Caco-2 (cell line): ENCODE data around the gene LRMDA. TPM values are rescaled to one million over a fixed set of nuclear protein-coding genes. Genes with fewer than 3 reads are reported as not detected.

Experiments
- BruUV-seq: library from RNA; stranded (reverse); fragments of 400-500 nt; replicated peaks from 2 replicates; lab custom pipeline; 2021; lab: Mats Ljungman, UMichigan
- CTCF ChIA-PET: fragments of 300-600 bp; sonication (Branson Sonifier 250); formaldehyde crosslinking; loops from one replicate; lab custom pipeline; 2022; ENCODE audit warnings: antibody characterized with exemption; lab: Charles Lee
- POLR2A ChIA-PET: fragments of 300-600 bp; sonication (Branson Sonifier 250); formaldehyde crosslinking; loops from one replicate; lab custom pipeline; 2022; ENCODE audit warnings: antibody characterized with exemption; lab: Charles Lee
- DNase-seq, 2 experiments: peaks; one replicate each; pipeline versions ENCODE4 v3.0.0 to v3.0.0-alpha.2; 2020 to 2022
- H3K27me3 ChIP-seq: replicated peaks from 2 replicates; pipeline ENCODE4 v1.6.0; 2011; ENCODE audit warnings: low read length; ENCODE audit not compliant: control insufficient read depth, insufficient read depth
- H3K36me3 ChIP-seq: 2 replicates; pipeline ENCODE4 v1.5.1; 2011; ENCODE audit warnings: low read length; ENCODE audit not compliant: control insufficient read depth, insufficient read depth
- H3K4me1 ChIP-seq: fragments of 250-450 bp; sonication (Bioruptor Pico); 2 replicates; pipeline ENCODE4 v1.5.1; 2020; ENCODE audit warnings: mild to moderate bottlenecking
- H3K4me3 ChIP-seq: 2 replicates; pipeline ENCODE4 v1.5.1; 2011; ENCODE audit warnings: low read depth, mild to moderate bottlenecking, control low read depth, low read length
- H3K9me3 ChIP-seq: fragments of 250-450 bp; sonication (Bioruptor Pico); 2 replicates; pipeline ENCODE4 v1.5.1; 2020; ENCODE audit warnings: mild to moderate bottlenecking, moderate library complexity
- H3K27ac Mint-ChIP-seq: one replicate; pipeline ENCODE4 v1.8.0; 2022; ENCODE audit warnings: mixed read lengths; ENCODE audit not compliant: unreplicated experiment
- H3K27me3 Mint-ChIP-seq: one replicate; pipeline ENCODE4 v1.8.0; 2022; ENCODE audit warnings: mixed read lengths; ENCODE audit not compliant: insufficient read depth, unreplicated experiment
- H3K36me3 Mint-ChIP-seq: one replicate; pipeline ENCODE4 v1.8.0; 2022; ENCODE audit warnings: mild to moderate bottlenecking, mixed read lengths; ENCODE audit not compliant: insufficient read depth, unreplicated experiment
- H3K4me1 Mint-ChIP-seq: one replicate; pipeline ENCODE4 v1.8.0; 2022; ENCODE audit warnings: low read depth, mixed read lengths; ENCODE audit not compliant: unreplicated experiment
- H3K4me3 Mint-ChIP-seq: one replicate; pipeline ENCODE4 v1.8.0; 2022; ENCODE audit warnings: mild to moderate bottlenecking, moderate library complexity, mixed read lengths; ENCODE audit not compliant: unreplicated experiment
- H3K9me3 Mint-ChIP-seq: one replicate; pipeline ENCODE4 v1.8.0; 2022; ENCODE audit warnings: mixed read lengths; ENCODE audit not compliant: unreplicated experiment
- CTCF ChIP-seq, 2 experiments: fragments of 200-600 bp in 1 of 2; IDR thresholded peaks; 1 replicate in 1 of 2; 2 replicates in 1 of 2; pipeline versions ENCODE4 v1.5.1 to v1.8.0; 2011 to 2022; ENCODE audit warnings: antibody characterized with exemption in 1 of 2, control low read depth in 1 of 2, inconsistent platforms in 1 of 2, low read depth in 1 of 2, low read length in 1 of 2, mild to moderate bottlenecking in 1 of 2, moderate library complexity in 1 of 2; ENCODE audit not compliant: insufficient read depth in 1 of 2, severe bottlenecking in 1 of 2, unreplicated experiment in 1 of 2
- intact Hi-C: fragments of 100-400 bp; cut with micrococcal nuclease; formaldehyde crosslinking; loops from one replicate; pipeline ENCODE4 v1.10.0; 2022; ENCODE audit not compliant: unreplicated experiment
- total RNA-seq: library from RNA; stranded (reverse); gene quantifications from 2 replicates; pipeline ENCODE4 v1.2.3, GENCODE V29; 2022

Gene LRMDA
- total RNA-seq, 1 experiment from 2014 or later: 18.5 TPM

- Mint-ChIP-seq H3K4me1 (no peaks in the 10 kb centered on the region), H3K27me3 (no peaks in the 10 kb centered on the region), H3K4me3 (no peak overlapping the region), H3K27ac (no peak overlapping the region), H3K9me3 (no peaks in the 10 kb centered on the region), H3K36me3 (no peaks in the 10 kb centered on the region)
- no peaks in the 10 kb centered on the region for H3K27me3 ChIP-seq
- no peak for TF ChIP-seq CTCF (IDR thresholded peaks at IDR 0.05; ENCODE audit: insufficient read depth in 1 of 2, low read depth in 1 of 2, low read length in 1 of 2, severe bottlenecking in 1 of 2, unreplicated experiment in 1 of 2)
- ChIA-PET POLR2A (no interaction called here), CTCF (interaction anchor here (0.5 kb wide), 1 partner anchor 1160 kb away, joined by 3 read pairs; no protein-coding TSS in a partner anchor)
- H3K4me1 ChIP-seq: no peaks in the 10 kb centered on the region
- intact Hi-C loops: no loop called here
- H3K4me3 ChIP-seq: no peak overlapping the region
- no TSS peak for BruUV-seq
- H3K36me3 ChIP-seq: no peaks in the 10 kb centered on the region
- H3K9me3 ChIP-seq: no peaks in the 10 kb centered on the region
- DNase-seq: no peak
Measured at GRCh38 chr10:75532253-75532924, 101.0 kb downstream of the LRMDA start.

GRCh38 chr10:75538144-75538543 is 106.7 kb downstream of the LRMDA start:
- ChIA-PET CTCF (no interaction called here), POLR2A (no interaction called here)
- Histone ChIP-seq H3K4me1 (no peaks in the 10 kb centered on the region), H3K9me3 (no peaks in the 10 kb centered on the region), H3K36me3 (no peaks in the 10 kb centered on the region), H3K4me3 (no peak overlapping the region), H3K27me3 (no peaks in the 10 kb centered on the region)
- H3K9me3 Mint-ChIP-seq: no peaks in the 10 kb centered on the region
- no TSS peak for BruUV-seq
- DNase-seq: no peak
- TF ChIP-seq CTCF (IDR thresholded peaks at IDR 0.05; ENCODE audit: insufficient read depth in 1 of 2, low read depth in 1 of 2, low read length in 1 of 2, severe bottlenecking in 1 of 2, unreplicated experiment in 1 of 2): no peak
- no peak overlapping the region for H3K4me3 Mint-ChIP-seq
- peaks cover 6% of the 10 kb centered on the region for H3K4me1 Mint-ChIP-seq
- no peaks in the 10 kb centered on the region for H3K27me3 Mint-ChIP-seq
- H3K36me3 Mint-ChIP-seq: no peaks in the 10 kb centered on the region
- intact Hi-C loops: no loop called here
- no peak overlapping the region for H3K27ac Mint-ChIP-seq

GRCh38 chr10:75538765-75539164 is 107.3 kb downstream of the LRMDA start:
- Histone ChIP-seq H3K4me3 (no peak overlapping the region), H3K27me3 (no peaks in the 10 kb centered on the region), H3K4me1 (no peaks in the 10 kb centered on the region), H3K9me3 (no peaks in the 10 kb centered on the region), H3K36me3 (no peaks in the 10 kb centered on the region)
- intact Hi-C loops: no loop called here
- Mint-ChIP-seq H3K36me3 (no peaks in the 10 kb centered on the region), H3K27ac (no peak overlapping the region), H3K27me3 (no peaks in the 10 kb centered on the region), H3K4me3 (no peak overlapping the region), H3K4me1 (peaks cover 6% of the 10 kb centered on the region), H3K9me3 (no peaks in the 10 kb centered on the region)
- no peak for TF ChIP-seq CTCF (IDR thresholded peaks at IDR 0.05; ENCODE audit: insufficient read depth in 1 of 2, low read depth in 1 of 2, low read length in 1 of 2, severe bottlenecking in 1 of 2, unreplicated experiment in 1 of 2)
- DNase-seq: no peak
- ChIA-PET CTCF (no interaction called here), POLR2A (no interaction called here)
- no TSS peak for BruUV-seq
